ENCODE measurements around the gene FAM163A.

FAM163A gene

DNA sequence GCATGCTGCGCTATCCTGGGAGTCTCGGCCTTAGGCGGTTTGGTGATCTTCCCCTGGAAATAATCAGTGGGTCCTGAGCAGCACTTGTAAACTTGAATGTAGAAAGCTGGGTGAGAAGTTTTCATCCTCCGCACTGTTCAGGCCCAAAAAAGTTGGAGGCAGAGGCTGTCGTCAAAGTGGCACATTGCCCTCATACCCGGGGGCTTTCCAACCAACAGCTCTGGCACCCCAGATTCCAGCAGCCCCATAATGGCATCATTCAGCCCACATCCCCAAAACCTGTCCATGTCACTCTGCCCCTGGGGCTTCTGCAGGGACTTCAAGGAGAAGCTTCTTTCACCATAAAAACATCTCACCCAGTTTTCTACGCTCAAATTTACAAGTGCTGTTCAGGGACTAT lies 75.2 kb downstream of the FAM163A start:
- in situ Hi-C loops (cut with MboI; ENCODE audit: low sequenced_read_pairs, unreplicated experiment) = loop anchor here (25.0 kb wide), 1 partner anchor 731 kb away; the partner anchor contains the start of gene TOR3A
- TF ChIP-seq, protein P1, sequence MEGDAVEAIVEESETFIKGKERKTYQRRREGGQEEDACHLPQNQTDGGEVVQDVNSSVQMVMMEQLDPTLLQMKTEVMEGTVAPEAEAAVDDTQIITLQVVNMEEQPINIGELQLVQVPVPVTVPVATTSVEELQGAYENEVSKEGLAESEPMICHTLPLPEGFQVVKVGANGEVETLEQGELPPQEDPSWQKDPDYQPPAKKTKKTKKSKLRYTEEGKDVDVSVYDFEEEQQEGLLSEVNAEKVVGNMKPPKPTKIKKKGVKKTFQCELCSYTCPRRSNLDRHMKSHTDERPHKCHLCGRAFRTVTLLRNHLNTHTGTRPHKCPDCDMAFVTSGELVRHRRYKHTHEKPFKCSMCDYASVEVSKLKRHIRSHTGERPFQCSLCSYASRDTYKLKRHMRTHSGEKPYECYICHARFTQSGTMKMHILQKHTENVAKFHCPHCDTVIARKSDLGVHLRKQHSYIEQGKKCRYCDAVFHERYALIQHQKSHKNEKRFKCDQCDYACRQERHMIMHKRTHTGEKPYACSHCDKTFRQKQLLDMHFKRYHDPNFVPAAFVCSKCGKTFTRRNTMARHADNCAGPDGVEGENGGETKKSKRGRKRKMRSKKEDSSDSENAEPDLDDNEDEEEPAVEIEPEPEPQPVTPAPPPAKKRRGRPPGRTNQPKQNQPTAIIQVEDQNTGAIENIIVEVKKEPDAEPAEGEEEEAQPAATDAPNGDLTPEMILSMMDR (IDR thresholded peaks at IDR 0.05; ENCODE audit: borderline replicate concordance, control extremely low read depth, extremely low read depth, insufficient read depth, missing control alignments) = no peak
- DNase-seq (ENCODE audit: low spot score) = no peak

DNA sequence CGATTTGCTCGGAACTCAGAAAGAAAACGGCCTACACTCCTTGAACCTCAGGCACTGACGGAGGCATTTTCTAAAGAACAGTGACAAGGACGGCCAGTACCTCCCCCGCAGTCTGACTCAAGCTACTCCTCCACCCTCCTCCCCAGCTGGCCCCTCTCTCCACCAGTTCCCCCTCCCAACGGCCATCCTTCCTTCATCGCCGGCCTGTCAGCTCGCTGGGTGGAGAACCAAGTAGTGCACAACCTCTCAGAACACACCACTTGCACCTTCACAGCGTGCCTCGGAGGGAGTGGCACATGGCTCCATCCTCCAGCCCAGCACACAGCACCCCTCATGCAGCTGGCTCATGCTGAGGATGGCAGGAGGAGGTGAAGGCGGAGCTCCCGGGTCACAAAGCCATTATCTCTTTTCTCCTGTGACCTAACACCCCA lies 75.7 kb downstream of the FAM163A start:
- TF ChIP-seq, protein P1 (IDR thresholded peaks at IDR 0.05; ENCODE audit: borderline replicate concordance, control extremely low read depth, extremely low read depth, insufficient read depth, missing control alignments) = no peak
- DNase-seq (ENCODE audit: low spot score) = no peak
- in situ Hi-C loops (cut with MboI; ENCODE audit: low sequenced_read_pairs, unreplicated experiment) = loop anchor here (25.0 kb wide), 1 partner anchor 731 kb away; the partner anchor contains the start of gene TOR3A

DNA sequence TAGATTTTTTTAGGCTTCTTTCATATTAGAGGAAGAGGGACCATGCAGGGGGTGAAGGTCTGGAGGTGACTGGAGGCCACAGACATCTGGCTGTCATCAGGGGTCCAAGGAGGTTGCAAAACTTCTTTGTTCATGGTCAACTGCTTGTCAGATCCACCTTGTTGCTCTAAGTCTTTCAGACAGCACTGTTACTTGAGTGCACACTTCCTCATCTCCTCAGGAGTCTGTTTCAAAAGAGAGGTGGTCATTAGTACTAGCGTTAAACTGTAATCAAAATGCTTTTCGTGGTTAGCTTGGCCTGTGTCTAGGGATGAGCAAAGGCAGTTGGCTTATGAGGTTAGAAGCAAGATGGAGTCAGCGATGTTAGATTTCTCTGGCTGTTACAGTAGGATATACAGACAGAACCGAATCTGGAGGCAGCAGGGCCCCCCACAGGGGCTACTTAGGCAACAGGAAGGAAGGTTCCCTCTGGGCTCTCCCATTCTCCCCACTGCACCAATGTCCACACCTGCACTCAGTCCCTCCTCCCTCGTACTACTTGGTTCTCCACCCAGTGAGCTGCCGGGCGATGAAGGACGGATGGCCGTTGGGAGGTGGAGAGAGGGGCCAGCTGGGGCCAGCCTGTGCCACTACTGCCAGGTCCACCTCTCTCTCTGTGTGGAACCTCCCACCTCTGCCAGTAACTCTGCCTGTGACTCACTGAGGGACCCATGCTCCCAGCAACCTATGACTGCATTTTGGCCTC lies 77.3 kb downstream of the FAM163A start:
- in situ Hi-C loops (cut with MboI; ENCODE audit: low sequenced_read_pairs, unreplicated experiment) = loop anchor here (25.0 kb wide), 1 partner anchor 733 kb away; the partner anchor contains the start of gene TOR3A
- no peak for DNase-seq (ENCODE audit: low spot score)
- TF ChIP-seq, protein P1 (IDR thresholded peaks at IDR 0.05; ENCODE audit: borderline replicate concordance, control extremely low read depth, extremely low read depth, insufficient read depth, missing control alignments) = no peak

DNA sequence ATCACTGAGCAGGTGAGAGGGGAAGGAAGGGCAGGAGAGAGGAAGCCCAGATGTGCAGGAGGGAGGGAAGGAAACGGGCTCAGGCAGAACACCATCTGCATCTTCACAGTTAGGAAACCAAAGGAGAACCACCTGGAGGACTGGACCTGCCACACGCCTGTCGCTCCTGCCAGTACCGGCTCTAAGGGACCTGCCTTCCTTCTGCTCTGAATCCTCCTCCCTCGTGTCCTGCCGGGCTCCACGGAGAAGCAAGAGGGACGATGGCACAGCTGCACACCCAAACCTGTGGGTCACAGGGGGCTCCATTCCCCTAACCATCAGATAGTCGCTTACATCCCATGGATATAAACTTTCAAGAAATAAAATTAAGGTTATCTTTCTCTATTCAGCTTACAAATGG lies 78.4 kb downstream of the FAM163A start:
- in situ Hi-C loops (cut with MboI; ENCODE audit: low sequenced_read_pairs, unreplicated experiment) = loop anchor here (25.0 kb wide), 1 partner anchor 734 kb away; the partner anchor contains the start of gene TOR3A

DNA sequence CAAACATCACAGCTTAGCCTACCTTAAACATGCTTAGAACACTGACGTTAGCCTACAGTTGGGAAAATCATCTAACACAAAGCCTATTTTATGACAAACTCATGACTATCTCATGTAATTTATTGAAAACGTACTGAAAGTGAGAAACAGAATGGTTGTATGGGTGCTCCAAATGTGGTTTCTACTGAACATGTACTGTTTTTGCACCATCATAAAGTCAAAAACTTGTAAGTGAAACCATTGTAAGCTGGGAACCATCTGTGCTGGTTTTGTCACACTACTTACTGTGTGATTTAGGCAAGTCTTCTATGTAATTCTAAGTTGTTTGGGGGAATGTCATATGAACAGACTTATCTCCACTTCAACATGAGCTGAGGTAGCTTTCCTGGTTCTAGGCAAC lies 79.0 kb downstream of the FAM163A start:
- TF ChIP-seq, protein P1 (IDR thresholded peaks at IDR 0.05; ENCODE audit: borderline replicate concordance, control extremely low read depth, extremely low read depth, insufficient read depth, missing control alignments) = no peak
- DNase-seq (ENCODE audit: low spot score) = no peak
- in situ Hi-C loops (cut with MboI; ENCODE audit: low sequenced_read_pairs, unreplicated experiment) = loop anchor here (25.0 kb wide), 1 partner anchor 735 kb away; the partner anchor contains the start of gene TOR3A

More for the DNA sequence above, 78.4 kb downstream of the FAM163A start:
- TF ChIP-seq, protein P1 (IDR thresholded peaks at IDR 0.05; ENCODE audit: borderline replicate concordance, control extremely low read depth, extremely low read depth, insufficient read depth, missing control alignments) = no peak
- DNase-seq (ENCODE audit: low spot score) = no peak

DNA sequence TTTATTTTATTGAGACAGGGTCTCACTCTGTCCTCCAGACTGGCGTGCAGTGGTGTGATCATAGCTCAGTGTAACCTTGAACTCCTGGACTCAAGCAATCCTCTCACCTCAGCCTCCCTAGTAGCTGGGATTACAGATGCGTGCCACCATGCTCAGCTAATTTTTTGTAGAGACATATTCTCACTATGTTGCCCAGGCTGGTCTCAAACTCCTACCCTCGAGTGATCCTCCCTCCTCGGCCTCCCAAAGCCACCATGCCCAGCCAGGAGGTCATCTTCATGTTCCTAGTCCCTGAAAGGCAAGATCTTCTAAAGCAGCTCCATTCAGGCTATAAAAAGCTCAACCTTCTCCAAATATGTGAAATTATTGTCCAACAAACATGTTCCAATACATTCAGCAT lies 80.6 kb downstream of the FAM163A start:
- in situ Hi-C loops (cut with MboI; ENCODE audit: low sequenced_read_pairs, unreplicated experiment) = loop anchor here (25.0 kb wide), 1 partner anchor 736 kb away; the partner anchor contains the start of gene TOR3A
- TF ChIP-seq, protein P1 (IDR thresholded peaks at IDR 0.05; ENCODE audit: borderline replicate concordance, control extremely low read depth, extremely low read depth, insufficient read depth, missing control alignments) = no peak

More for the DNA sequence above, 80.6 kb downstream of the FAM163A start:
- no peak for DNase-seq (ENCODE audit: low spot score)

Data from GM13976 (cell line).